Activated naive CD4-positive, alpha-beta T cell treated with anti-CD3 and anti-CD28 coated beads, Interleukin-2, amount 50 U/mL, for 16 hours (primary cell): ENCODE data around the gene CCDC150.
A peak's percentile ranks its signal among the peaks of the same experiment; 100 is the strongest.
"Not testable (repeated sequence)": the region's sequence is repeated elsewhere in the genome, so short reads cannot be mapped to it uniquely, and the experiment has no call there.

Source experiments
- DNase-seq: peaks from one replicate; pipeline ENCODE4 v3.0.0-alpha.2; 2020

Gene CCDC150

GRCh38 chr2:196639180-196640030 lies at the start of gene CCDC150:
Gene CCDC150, plus strand, starts transcription at chr2:196639715. Its CDS starts 52 bp downstream, at chr2:196639767.
- DNase-seq = peak; percentile 95

- no peak for DNase-seq
Observed at GRCh38 chr2:196590286-196590685, 49.2 kb upstream of the CCDC150 start.

DNA sequence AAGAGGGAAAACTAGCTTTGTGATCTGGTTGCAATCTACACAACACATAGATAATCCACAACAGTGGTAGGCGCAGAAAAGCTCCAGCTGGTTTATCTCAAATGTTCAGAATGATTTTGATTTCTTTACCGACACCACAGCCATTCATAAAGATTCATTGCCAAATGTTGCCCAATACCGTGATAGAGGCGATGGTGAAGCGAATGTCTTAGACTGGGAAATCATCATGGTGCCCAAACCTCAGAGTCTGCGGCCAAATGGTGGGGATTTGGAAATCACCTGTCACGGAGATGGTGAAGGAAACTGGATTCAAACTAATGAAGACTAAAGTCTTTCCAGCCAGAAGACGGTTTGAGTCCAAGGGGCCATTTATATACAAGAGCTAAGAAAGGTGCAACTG lies 48.5 kb upstream of the CCDC150 start:
- no peak for DNase-seq

DNA sequence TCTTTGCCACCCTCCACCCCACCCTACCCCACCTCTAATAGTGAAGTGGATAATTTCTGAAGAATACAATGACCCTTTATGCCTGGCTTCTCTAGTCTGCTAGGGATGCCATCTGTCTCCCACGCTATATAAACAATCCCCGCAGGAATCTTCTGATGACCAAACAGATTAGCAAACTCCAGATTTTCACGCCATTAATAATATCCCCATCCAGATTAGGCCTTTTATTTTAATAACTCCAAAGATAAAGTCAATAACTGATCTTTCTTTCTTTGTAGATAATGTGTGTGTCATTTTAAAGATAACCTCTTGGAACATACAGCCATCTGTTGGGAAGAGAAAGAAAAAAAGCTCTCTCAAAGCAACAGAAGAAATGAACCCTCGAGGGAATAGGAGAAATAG lies 47.9 kb upstream of the CCDC150 start:
- no peak for DNase-seq

DNA sequence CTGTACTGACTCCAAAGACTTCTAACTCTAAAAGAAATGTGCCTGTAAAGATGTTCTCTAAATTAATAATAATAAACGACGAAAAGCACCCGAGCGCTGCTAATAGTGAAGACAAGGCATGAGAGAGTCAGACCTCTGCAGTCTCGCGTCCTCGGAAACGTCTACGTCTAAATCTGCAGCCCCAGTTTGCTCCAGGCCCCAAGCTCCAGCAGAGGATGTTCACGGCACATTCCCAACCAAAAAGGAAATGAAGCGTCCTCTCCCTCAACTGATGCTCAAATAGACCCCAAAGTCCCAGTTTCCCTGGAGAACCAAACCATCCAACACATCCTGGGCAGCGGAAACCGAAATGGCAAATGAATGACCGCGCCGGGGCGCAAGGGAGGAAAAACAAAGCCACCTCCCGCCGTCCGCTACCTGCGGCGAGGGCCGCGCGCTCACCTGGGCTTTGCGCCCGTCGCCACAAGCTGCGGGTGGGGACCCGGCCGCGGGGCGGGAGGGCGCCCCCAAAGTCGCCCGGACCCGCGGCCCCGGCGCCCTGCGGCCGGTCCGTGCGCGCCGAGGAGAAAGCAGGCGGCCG lies 47.1 kb upstream of the CCDC150 start:
- no peak for DNase-seq

DNA sequence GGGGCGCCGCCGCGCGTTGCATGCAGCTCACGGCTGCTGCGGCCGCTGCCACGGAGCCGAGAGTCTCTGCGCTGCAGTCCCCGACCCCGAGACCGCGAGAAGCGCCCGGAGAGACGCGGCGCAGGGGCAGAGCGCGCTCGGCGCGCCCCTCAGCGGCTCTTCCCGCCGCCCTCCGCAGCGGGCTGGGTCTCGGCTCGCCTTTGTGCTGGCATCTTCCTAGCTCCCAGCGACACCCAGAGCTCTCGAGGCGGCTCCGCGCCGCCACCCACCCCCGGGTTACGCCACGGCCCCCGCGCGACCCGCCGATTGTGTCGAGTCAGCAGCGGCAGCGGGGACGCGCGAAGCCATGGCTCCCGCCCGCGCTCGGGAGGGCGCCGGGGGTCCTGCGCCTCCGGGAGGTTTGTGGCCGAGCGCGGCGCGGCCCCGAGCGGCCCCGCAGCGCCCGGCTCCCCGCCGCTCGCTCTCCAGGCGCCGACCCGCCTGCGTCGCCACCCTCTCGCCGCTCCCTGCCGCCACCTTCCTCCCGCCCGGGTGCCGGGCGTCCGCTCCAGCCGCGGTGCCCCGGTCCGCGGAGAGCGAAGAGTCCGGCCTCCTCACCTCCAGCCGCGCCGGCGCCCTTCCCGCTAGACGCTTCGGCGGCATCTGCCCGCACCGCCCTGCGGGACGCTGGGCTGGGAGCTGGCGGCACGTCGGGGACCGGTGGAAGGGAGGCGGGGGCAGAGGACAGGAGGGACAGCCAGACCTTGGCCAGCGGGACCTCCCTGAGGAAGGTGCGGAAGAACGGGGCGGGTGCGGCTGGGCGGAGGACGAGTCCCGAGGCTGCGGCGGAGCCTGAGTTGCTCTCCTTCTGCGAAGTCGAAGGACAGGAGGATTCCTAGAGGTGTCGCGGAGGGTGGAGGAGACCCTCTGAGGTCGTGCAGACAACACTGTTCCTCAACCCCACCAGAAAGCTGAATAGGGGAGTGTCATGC lies 46.3 kb upstream of the CCDC150 start, which contains the start of gene HECW2:
TSS of gene HECW2 (minus strand) at position 644 of the 971 bp plus-strand sequence.
- DNase-seq = peak; percentile 17

DNA sequence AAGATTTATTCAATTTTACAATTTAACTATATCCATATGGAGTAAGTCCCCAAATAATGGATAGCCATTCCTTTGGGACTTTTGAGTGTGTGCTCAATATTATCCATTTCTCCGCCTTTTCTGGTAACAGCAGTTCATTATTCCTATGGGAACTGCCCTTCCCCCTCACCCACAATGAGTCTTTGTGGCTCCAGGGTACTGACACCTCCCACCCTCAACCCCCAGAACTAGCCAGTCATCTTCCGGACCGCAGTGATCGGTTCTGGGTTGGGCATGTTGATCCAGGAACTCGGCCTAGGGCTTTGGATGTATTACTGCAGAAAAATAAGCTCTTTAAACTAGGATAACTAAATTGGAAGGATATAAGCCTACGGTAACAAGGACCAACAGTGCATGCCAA lies 45.4 kb upstream of the CCDC150 start:
- no peak for DNase-seq

GRCh38 chr2:196597531-196597930 lies 42.0 kb upstream of the CCDC150 start:
- DNase-seq = no peak

DNA sequence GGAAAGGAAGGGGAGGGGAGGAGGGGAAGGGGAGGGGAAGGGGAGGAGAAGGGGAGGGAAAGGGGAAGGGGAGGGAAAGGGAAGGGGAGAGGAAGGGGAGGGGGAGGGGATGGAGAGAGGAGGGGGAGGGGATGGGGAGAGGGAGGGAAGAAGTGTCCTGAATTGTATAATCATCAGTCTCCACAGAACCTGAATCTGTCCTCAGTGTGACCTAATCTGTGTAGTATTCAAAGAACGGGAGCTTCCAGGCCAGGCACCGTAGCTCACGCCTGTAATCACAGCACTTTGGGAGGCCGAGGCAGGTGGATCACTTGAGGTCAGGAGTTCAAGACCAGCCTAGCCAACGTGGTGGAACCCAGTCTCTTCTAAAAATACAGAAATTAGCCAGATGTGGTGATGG lies 41.1 kb upstream of the CCDC150 start:
- no peak for DNase-seq

DNA sequence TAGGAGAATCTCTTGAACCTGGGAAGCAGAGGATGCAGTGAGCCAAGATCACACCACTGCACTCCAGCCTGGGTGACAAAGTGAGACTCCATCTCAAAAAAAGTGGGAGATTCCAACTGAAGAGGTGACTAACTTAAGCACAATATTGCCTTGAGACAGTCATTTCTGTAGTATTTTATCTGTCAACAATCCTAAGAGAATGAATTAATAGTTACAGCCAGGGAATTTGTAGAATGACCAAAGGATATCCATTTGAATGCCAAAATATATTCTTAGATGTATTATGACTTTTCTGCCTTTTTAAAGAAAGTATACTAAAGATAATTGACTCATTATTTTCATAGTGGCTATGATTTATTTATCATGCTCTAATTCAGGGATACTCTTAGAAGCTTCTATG lies 40.7 kb upstream of the CCDC150 start:
- DNase-seq = no peak

- no peak for DNase-seq
Observed at GRCh38 chr2:196601430-196602306, 37.8 kb upstream of the CCDC150 start.

- no peak for DNase-seq
Observed at GRCh38 chr2:196604196-196604595, 35.3 kb upstream of the CCDC150 start.

GRCh38 chr2:196606516-196606915 lies 33.0 kb upstream of the CCDC150 start:
- no peak for DNase-seq

GRCh38 chr2:196607073-196607472 lies 32.4 kb upstream of the CCDC150 start:
- DNase-seq = no peak

- DNase-seq = not testable (repeated sequence)
Observed at GRCh38 chr2:196607896-196608295, 31.6 kb upstream of the CCDC150 start.

GRCh38 chr2:196609806-196610205 lies 29.7 kb upstream of the CCDC150 start:
- no peak for DNase-seq

DNA sequence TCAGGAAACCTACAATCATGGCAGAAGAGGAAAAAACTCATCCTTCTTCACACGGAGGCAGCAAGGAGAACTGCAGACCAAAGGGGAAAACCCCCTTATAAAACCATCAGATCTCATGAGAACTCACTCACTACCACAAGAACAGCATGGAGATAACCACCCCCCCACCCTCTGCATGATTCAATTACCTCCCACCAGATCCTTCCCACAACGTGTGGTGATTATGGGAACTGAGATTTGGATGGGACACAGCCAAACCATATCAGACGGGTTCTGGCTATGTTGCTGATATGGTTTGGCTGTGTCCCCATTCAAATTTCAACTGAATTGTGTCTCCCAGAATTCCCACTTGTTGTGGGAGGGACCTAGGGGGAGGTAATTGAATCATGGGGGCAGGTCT lies 28.7 kb upstream of the CCDC150 start:
- no peak for DNase-seq

DNA sequence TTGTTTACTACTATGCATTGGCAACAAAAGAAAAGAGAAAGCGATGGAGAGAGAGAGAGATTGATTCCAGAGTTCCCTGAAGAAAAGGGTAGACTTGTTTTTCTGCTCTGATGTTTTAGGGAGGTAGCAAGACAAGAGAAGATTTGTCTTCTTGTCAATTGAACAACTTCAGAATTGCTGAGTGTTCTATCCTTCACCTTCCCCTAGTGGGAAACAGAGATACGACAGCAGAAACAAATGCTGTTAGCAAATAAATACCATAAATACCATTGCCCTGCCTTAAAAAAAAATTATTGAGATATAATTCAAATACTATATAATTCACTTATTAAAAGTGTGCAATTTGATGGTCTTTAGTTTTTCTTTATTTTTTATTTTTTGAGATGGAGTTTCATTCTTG lies 26.2 kb upstream of the CCDC150 start:
- no peak for DNase-seq

- no peak for DNase-seq
Observed at GRCh38 chr2:196617430-196617829, 22.1 kb upstream of the CCDC150 start.

DNA sequence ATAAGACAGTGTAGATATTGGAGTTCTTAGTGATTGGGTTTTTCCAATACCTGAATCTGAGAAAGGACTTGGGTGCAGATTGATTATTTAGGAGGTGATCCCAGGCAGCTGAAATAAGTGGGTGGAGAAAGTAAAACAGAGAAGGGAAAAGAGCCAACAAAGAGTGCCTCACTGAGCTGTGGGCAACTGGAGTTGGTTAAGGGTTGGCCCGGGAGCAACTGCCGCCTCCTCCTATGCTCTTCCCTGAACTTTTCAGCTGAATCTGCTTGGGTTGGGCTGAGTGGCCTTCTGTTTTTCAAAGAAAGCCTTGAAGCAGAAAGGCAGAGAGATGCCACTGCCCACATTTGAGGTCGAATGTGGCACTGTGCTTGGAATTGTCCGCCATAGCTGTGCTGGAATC lies 20.9 kb upstream of the CCDC150 start:
- DNase-seq = no peak

- no peak for DNase-seq
Observed at GRCh38 chr2:196630531-196630930, 9.0 kb upstream of the CCDC150 start.

DNA sequence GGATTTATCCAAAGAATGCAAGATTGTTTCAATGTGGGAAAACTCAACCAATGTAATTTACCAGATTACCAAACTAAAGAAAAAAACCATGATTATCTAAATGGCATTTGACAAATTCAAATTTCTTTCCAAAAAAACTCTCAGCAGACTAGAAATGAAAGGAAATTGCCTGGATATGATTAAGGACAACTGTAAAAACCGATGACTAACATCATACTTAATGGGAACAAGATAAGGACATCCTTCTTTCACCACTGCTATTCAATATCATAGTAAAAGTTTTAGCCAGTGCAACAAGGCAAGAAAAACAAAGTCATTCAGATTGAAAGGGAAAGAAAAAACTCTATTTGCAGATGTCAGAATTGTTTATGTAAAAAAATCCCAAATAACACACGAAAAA lies 4.4 kb upstream of the CCDC150 start:
- no peak for DNase-seq
